Epithelial cell of proximal tubule (primary cell): ENCODE measurements around the gene CTAGE1. TPM values are rescaled to one million over a fixed set of nuclear protein-coding genes. Genes with fewer than 3 reads are reported as not detected.

Source experiments
- DNase-seq: peaks from one replicate; pipeline ENCODE4 v3.0.0-alpha.2; 2011; ENCODE audit warnings: low read depth
- H3K4me3 ChIP-seq: 2 replicates; pipeline ENCODE4 v1.5.1; 2011; ENCODE audit warnings: low read depth, mild to moderate bottlenecking, low read length
- CTCF ChIP-seq: conservative IDR thresholded peaks from 2 replicates; pipeline ENCODE4 v1.5.1; 2012; ENCODE audit warnings: low read depth, mild to moderate bottlenecking, low read length
- total RNA-seq: library from RNA; depleted of rRNA; stranded (reverse); fragments of >200 nt; gene quantifications from 2 replicates; pipeline ENCODE4 v1.2.3, GENCODE V29; 2015

The CTAGE1 gene
- total RNA-seq, 1 donor from 2014 or later, result not detected

- DNase-seq, result no peak
- TF ChIP-seq CTCF, result no peak
- no peak overlapping the region for H3K4me3 ChIP-seq
These were observed 30.5 kb upstream of the CTAGE1 start for GRCh38 chr18:22448238-22448637.

DNA sequence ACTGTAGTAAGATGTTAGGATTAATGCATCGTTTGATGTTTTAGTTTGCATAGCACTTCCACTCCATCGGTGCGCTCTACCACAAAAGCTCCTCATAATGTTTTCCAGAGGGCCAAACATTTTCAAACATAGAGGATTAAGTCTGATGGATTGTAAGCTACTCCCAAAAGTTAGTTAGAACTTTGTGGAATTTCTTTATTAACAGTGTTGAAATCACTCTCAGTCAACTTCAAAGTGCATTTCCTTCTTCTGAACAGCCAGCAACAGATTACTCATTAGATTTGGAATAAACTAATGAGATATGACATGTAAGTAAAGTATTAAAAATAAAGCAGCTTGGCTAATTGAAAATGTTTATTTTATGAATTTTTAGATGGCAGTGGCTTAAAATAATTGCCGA, 30.1 kb upstream of the CTAGE1 start:
- TF ChIP-seq CTCF, result no peak
- H3K4me3 ChIP-seq, result no peak overlapping the region
- no peak for DNase-seq

DNA sequence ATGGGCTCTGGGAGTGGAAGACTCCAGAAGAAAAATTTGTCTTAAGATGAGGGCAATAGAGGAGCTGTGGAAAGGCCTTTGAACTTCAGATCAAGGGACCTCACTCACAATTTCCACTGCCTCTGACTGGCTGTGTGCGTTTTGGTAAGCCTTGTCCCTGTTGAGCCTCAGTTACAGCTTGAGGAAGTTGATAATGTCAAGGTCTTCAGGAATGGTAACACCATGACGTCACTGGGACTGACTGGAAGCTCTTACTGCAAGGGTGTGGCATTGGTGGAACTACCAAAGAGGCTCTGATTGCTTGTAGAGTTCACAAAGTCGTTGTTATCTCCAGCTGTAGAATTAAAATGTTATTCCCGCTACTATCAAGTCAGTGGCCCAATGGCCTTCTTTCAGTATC, 29.2 kb upstream of the CTAGE1 start:
- no peak for DNase-seq
- TF ChIP-seq CTCF, result no peak
- H3K4me3 ChIP-seq, result no peak overlapping the region

GRCh38 chr18:22446325-22446724, 28.6 kb upstream of the CTAGE1 start:
- no peak overlapping the region for H3K4me3 ChIP-seq
- no peak for DNase-seq
- TF ChIP-seq CTCF, result no peak

DNA sequence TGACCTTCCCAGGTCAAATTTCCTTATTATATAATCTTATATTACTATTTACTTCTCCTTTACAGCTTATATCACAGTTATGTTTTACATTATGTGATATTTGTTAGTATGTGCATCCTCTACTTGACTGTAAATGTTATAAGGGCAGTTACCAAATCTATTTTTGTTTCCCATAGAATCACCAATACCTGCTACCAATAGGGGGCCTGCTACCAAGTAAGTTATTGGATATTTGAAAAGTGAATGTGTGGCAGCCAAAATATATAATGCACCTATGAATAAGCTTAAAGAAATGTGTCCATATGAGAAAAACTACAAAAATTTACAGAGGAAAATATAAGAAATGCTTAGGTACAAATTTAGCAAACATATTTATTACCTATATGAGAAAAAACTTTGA, 23.9 kb upstream of the CTAGE1 start:
- H3K4me3 ChIP-seq, result no peak overlapping the region
- no peak for TF ChIP-seq CTCF
- no peak for DNase-seq

- no peak overlapping the region for H3K4me3 ChIP-seq
- TF ChIP-seq CTCF, result no peak
- no peak for DNase-seq
These were observed 21.7 kb upstream of the CTAGE1 start for GRCh38 chr18:22439447-22439846.

DNA sequence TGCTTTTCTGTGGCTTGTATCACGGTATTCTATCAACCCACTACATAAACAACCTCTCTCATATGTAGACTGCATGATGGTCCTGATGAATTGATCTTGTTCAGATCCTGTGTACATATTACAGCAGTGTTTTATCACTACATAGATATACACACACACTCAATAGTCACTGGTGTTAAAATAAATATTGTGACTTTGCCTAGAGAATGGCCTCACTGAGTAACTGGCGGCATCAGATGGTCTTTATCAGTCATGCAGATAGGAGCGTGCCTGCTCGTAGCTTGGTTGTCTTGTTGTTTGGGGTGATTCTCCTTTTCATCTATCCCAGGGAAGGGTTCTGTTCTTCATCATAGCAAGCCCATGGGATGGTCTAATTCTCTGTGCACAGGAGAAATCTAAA, 18.4 kb upstream of the CTAGE1 start:
- no peak for TF ChIP-seq CTCF
- H3K4me3 ChIP-seq, result no peak overlapping the region
- no peak for DNase-seq
